ENCODE results near the gene IGDCC3. TPM values are rescaled to one million over a fixed set of nuclear protein-coding genes. Genes with fewer than 3 reads are reported as not detected.

IGDCC3 gene
- polyA plus RNA-seq, 1 donor from 2014 or later, result 14.4 TPM

DNA sequence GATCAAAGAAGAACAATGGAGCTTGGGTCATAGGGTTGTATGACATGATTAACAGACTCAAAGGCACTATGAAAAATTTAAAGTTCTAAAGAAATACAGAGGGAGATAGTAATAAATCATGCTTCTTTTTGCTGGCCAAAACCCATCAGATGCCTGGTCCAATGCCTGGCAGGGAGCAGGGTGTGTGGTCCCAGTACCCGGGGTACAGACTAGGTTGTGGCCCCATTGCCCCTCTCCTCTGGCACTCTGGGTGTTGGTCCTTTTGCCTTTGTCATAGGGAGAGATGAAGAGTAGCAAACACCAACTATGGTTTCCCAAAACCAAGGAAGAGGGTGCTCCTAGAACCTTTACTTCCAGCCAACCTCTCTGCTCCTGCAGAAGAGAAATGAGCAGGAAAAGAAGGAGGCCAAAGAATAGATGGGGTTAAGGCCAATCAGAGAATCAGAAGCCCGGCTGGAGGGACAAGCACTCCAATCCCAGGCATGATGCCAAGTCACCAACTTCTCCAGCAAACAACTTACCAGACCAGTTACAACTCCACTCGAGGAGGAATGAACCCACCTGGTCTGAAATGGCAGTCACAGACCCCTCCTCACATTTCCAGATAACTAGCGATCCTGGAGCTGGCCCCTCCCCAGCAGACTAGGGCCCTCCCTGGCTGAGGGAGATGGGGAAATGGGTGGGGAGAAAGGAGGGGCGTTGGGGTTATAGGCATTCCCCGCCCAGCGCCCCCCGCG lies 1.8 kb downstream of the IGDCC3 start:
- Histone ChIP-seq H3K27me3 (ENCODE audit: insufficient read depth, low read depth, low read length) (no peaks in the 10 kb centered on the region), H3K9ac (ENCODE audit: low read length) (no peak overlapping the region), H2AFZ (ENCODE audit: low read depth, low read length) (no peak overlapping the region), H3K4me3 (ENCODE audit: low read length) (peak overlapping the region; percentile 98), H3K27ac (ENCODE audit: low read length) (no peak overlapping the region), H3F3A (ENCODE audit: insufficient read depth, low read length, poor library complexity, severe bottlenecking) (no peaks in the 10 kb centered on the region), H3K9me2 (ENCODE audit: insufficient read depth, low read length) (no peaks in the 10 kb centered on the region), H3K4me2 (ENCODE audit: low read length) (peak overlapping the region; percentile 59), H3K79me2 (replicated peaks; ENCODE audit: insufficient read depth, low read length) (peaks cover 18% of the 10 kb centered on the region), H3K9me3 (ENCODE audit: low read length) (no peaks in the 10 kb centered on the region), H4K20me1 (ENCODE audit: insufficient read depth) (no peaks in the 10 kb centered on the region), H3K36me3 (ENCODE audit: insufficient read depth, low read length) (no peaks in the 10 kb centered on the region)
- TF ChIP-seq MXI1 (conservative IDR thresholded peaks at IDR 0.05; ENCODE audit: poor library complexity, severe bottlenecking) (no peak), RAD21 (conservative IDR thresholded peaks at IDR 0.05) (no peak), EZH2 (IDR thresholded peaks at IDR 0.05; ENCODE audit: borderline replicate concordance, insufficient read depth, low read length, poor library complexity, severe bottlenecking) (no peak), SMC3 (conservative IDR thresholded peaks at IDR 0.05; ENCODE audit: poor library complexity) (no peak), POLR2AphosphoS5 (IDR thresholded peaks at IDR 0.05) (no peak), TAF1 (IDR thresholded peaks at IDR 0.05; ENCODE audit: low read depth) (no peak), EP300 (conservative IDR thresholded peaks at IDR 0.05; ENCODE audit: poor library complexity, severe bottlenecking) (no peak)
- TF ChIP-seq, protein P1, sequence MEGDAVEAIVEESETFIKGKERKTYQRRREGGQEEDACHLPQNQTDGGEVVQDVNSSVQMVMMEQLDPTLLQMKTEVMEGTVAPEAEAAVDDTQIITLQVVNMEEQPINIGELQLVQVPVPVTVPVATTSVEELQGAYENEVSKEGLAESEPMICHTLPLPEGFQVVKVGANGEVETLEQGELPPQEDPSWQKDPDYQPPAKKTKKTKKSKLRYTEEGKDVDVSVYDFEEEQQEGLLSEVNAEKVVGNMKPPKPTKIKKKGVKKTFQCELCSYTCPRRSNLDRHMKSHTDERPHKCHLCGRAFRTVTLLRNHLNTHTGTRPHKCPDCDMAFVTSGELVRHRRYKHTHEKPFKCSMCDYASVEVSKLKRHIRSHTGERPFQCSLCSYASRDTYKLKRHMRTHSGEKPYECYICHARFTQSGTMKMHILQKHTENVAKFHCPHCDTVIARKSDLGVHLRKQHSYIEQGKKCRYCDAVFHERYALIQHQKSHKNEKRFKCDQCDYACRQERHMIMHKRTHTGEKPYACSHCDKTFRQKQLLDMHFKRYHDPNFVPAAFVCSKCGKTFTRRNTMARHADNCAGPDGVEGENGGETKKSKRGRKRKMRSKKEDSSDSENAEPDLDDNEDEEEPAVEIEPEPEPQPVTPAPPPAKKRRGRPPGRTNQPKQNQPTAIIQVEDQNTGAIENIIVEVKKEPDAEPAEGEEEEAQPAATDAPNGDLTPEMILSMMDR (IDR thresholded peaks at IDR 0.05; ENCODE audit: poor library complexity, severe bottlenecking), result no peak
- TF ChIP-seq, protein P2, sequence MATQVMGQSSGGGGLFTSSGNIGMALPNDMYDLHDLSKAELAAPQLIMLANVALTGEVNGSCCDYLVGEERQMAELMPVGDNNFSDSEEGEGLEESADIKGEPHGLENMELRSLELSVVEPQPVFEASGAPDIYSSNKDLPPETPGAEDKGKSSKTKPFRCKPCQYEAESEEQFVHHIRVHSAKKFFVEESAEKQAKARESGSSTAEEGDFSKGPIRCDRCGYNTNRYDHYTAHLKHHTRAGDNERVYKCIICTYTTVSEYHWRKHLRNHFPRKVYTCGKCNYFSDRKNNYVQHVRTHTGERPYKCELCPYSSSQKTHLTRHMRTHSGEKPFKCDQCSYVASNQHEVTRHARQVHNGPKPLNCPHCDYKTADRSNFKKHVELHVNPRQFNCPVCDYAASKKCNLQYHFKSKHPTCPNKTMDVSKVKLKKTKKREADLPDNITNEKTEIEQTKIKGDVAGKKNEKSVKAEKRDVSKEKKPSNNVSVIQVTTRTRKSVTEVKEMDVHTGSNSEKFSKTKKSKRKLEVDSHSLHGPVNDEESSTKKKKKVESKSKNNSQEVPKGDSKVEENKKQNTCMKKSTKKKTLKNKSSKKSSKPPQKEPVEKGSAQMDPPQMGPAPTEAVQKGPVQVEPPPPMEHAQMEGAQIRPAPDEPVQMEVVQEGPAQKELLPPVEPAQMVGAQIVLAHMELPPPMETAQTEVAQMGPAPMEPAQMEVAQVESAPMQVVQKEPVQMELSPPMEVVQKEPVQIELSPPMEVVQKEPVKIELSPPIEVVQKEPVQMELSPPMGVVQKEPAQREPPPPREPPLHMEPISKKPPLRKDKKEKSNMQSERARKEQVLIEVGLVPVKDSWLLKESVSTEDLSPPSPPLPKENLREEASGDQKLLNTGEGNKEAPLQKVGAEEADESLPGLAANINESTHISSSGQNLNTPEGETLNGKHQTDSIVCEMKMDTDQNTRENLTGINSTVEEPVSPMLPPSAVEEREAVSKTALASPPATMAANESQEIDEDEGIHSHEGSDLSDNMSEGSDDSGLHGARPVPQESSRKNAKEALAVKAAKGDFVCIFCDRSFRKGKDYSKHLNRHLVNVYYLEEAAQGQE (IDR thresholded peaks at IDR 0.05; ENCODE audit: borderline replicate concordance), result no peak

DNA sequence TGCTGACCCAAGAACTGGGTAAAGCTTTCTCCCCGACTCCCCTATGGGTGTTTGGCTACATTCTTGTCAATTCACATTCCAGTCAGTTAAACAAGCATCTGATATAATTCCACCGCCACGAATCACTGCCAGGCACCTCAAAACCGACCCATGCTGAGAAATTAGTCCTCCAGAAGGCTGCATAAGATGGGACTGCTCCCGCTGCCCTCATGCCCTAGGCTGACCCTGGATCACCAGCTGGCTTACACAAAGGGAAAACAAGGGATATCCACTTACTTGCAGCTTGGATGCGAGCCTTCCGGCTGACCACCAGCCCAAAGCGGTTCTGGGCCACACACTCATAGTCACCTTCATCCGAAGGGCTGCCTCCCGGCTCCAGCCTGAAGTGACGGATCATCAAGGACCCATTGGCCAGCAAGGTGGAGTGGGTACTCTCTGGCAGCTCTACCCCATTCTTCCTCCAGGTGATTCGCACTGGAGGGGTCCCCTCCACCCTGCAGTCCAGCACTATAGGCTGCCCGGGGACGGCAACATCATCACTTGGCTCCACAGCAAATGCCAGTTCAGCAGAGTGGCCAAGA lies 2.9 kb downstream of the IGDCC3 start:
- H2AFZ ChIP-seq (ENCODE audit: low read depth, low read length), result no peak overlapping the region
- H3K9me3 ChIP-seq (ENCODE audit: low read length), result no peaks in the 10 kb centered on the region
- H3K4me2 ChIP-seq (ENCODE audit: low read length), result no peak overlapping the region
- TF ChIP-seq EP300 (conservative IDR thresholded peaks at IDR 0.05; ENCODE audit: poor library complexity, severe bottlenecking) (no peak), POLR2AphosphoS5 (IDR thresholded peaks at IDR 0.05) (no peak), RAD21 (conservative IDR thresholded peaks at IDR 0.05) (no peak), MXI1 (conservative IDR thresholded peaks at IDR 0.05; ENCODE audit: poor library complexity, severe bottlenecking) (no peak), EZH2 (IDR thresholded peaks at IDR 0.05; ENCODE audit: borderline replicate concordance, insufficient read depth, low read length, poor library complexity, severe bottlenecking) (no peak), TAF1 (IDR thresholded peaks at IDR 0.05; ENCODE audit: low read depth) (no peak)
- no peaks in the 10 kb centered on the region for H3F3A ChIP-seq (ENCODE audit: insufficient read depth, low read length, poor library complexity, severe bottlenecking)
- H3K79me2 ChIP-seq (replicated peaks; ENCODE audit: insufficient read depth, low read length), result peaks cover 18% of the 10 kb centered on the region
- peak overlapping the region; percentile 98 for H3K4me3 ChIP-seq (ENCODE audit: low read length)
- no peak overlapping the region for H3K9ac ChIP-seq (ENCODE audit: low read length)
- H3K36me3 ChIP-seq (ENCODE audit: insufficient read depth, low read length), result no peaks in the 10 kb centered on the region
- H4K20me1 ChIP-seq (ENCODE audit: insufficient read depth), result no peaks in the 10 kb centered on the region
- no peak overlapping the region for H3K27ac ChIP-seq (ENCODE audit: low read length)
- H3K27me3 ChIP-seq (ENCODE audit: insufficient read depth, low read depth, low read length), result no peaks in the 10 kb centered on the region
- no peaks in the 10 kb centered on the region for H3K9me2 ChIP-seq (ENCODE audit: insufficient read depth, low read length)
